ENCODE results near the gene PBX3. TPM values are rescaled to one million over a fixed set of nuclear protein-coding genes. Genes with fewer than 3 reads are reported as not detected.

The PBX3 gene
- total RNA-seq, 1 donor from 2014 or later = 74.2 TPM

GRCh38 chr9:125815568-125815967 lies 68.4 kb downstream of the PBX3 start:
- Mint-ChIP-seq H3K27me3 (ENCODE audit: low read depth) (no peaks in the 10 kb centered on the region), H3K4me3 (no peak overlapping the region), H3K36me3 (peaks cover 3% of the 10 kb centered on the region), H3K4me1 (no peaks in the 10 kb centered on the region), H3K27ac (no peak overlapping the region), H3K9me3 (no peaks in the 10 kb centered on the region)
- TF ChIP-seq CTCF (IDR thresholded peaks at IDR 0.05; ENCODE audit: unreplicated experiment) = no peak
- no peak for DNase-seq (ENCODE audit: low spot score in 2 of 2, unreplicated experiment in 2 of 2)

- Mint-ChIP-seq H3K4me3 (no peak overlapping the region), H3K27ac (no peak overlapping the region), H3K4me1 (no peaks in the 10 kb centered on the region), H3K36me3 (peaks cover 3% of the 10 kb centered on the region), H3K9me3 (no peaks in the 10 kb centered on the region), H3K27me3 (ENCODE audit: low read depth) (no peaks in the 10 kb centered on the region)
- no peak for DNase-seq (ENCODE audit: low spot score in 2 of 2, unreplicated experiment in 2 of 2)
- TF ChIP-seq CTCF (IDR thresholded peaks at IDR 0.05; ENCODE audit: unreplicated experiment) = no peak
Measured at GRCh38 chr9:125816321-125816720, 69.1 kb downstream of the PBX3 start.

GRCh38 chr9:125820100-125820804 lies 73.1 kb downstream of the PBX3 start:
- H3K4me1 Mint-ChIP-seq = peaks cover 4% of the 10 kb centered on the region
- no peaks in the 10 kb centered on the region for H3K9me3 Mint-ChIP-seq
- no peak overlapping the region for H3K27ac Mint-ChIP-seq
- TF ChIP-seq CTCF (IDR thresholded peaks at IDR 0.05; ENCODE audit: unreplicated experiment) = no peak
- DNase-seq (ENCODE audit: low spot score in 2 of 2, unreplicated experiment in 2 of 2) = no peak
- H3K4me3 Mint-ChIP-seq = no peak overlapping the region
- no peaks in the 10 kb centered on the region for H3K36me3 Mint-ChIP-seq
- no peaks in the 10 kb centered on the region for H3K27me3 Mint-ChIP-seq (ENCODE audit: low read depth)

- TF ChIP-seq CTCF (IDR thresholded peaks at IDR 0.05; ENCODE audit: unreplicated experiment) = no peak
- DNase-seq (ENCODE audit: low spot score in 2 of 2, unreplicated experiment in 2 of 2) = no peak
- Mint-ChIP-seq H3K36me3 (no peaks in the 10 kb centered on the region), H3K4me3 (no peak overlapping the region), H3K4me1 (peaks cover 4% of the 10 kb centered on the region), H3K27ac (no peak overlapping the region), H3K9me3 (no peaks in the 10 kb centered on the region), H3K27me3 (ENCODE audit: low read depth) (no peaks in the 10 kb centered on the region)
Measured at GRCh38 chr9:125821078-125821477, 73.9 kb downstream of the PBX3 start.

GRCh38 chr9:125822160-125822559 lies 75.0 kb downstream of the PBX3 start:
- no peaks in the 10 kb centered on the region for H3K9me3 Mint-ChIP-seq
- DNase-seq (ENCODE audit: low spot score in 2 of 2, unreplicated experiment in 2 of 2) = no peak
- no peak for TF ChIP-seq CTCF (IDR thresholded peaks at IDR 0.05; ENCODE audit: unreplicated experiment)
- H3K4me3 Mint-ChIP-seq = no peak overlapping the region
- H3K36me3 Mint-ChIP-seq = no peaks in the 10 kb centered on the region
- peaks cover 4% of the 10 kb centered on the region for H3K4me1 Mint-ChIP-seq
- no peak overlapping the region for H3K27ac Mint-ChIP-seq
- no peaks in the 10 kb centered on the region for H3K27me3 Mint-ChIP-seq (ENCODE audit: low read depth)

Measured in mesothelial cell of epicardium (in vitro differentiated cells).